ENCODE data around the gene SDK2.

Gene SDK2

DNA sequence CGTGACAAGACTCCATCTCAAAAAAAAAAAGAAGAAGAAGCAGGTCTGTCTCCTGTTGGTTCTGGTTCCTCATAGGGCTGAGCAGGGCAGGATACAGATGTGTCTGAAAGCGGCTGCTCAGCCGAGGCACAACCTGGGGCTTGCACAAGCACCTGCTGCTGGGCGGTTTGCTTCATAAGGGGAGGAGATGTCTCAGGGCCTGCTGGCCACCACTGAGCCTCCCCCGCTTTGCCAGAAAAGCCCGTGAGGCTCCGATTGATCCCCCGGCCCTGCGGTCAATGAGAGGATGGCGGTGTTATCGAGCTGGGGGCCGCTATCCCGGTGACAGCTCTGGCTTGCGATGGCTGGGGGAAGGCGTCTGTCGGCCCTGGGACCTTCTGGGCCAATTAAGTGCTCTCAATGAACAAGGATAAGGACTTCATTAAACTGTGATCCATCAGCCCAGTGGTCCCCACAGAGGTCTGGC lies 162.0 kb downstream of the SDK2 start:
- no peak overlapping the region for H3K4ac ChIP-seq (ENCODE audit: low read length)
- no peak overlapping the region for H3K18ac ChIP-seq (ENCODE audit: low read length)
- no peak overlapping the region for H2BK5ac ChIP-seq (ENCODE audit: low read length)
- no peak overlapping the region for H3K14ac ChIP-seq (ENCODE audit: low read length)
- H2AK5ac ChIP-seq (ENCODE audit: low read depth, low read length): no peak overlapping the region
- peaks cover 9% of the 10 kb centered on the region for H3K79me1 ChIP-seq (ENCODE audit: low read depth, low read length)
- no peak overlapping the region for H4K91ac ChIP-seq (ENCODE audit: low read depth, low read length, poor library complexity)
- no peaks in the 10 kb centered on the region for H3K27me3 ChIP-seq (ENCODE audit: control insufficient read depth in 3 of 3, insufficient read depth in 3 of 3, low read depth in 1 of 3, low read length in 3 of 3)
- H2AFZ ChIP-seq (ENCODE audit: low read length): no peak overlapping the region
- no peak overlapping the region for H4K8ac ChIP-seq (ENCODE audit: low read depth, low read length)
- no peak overlapping the region for H3K9ac ChIP-seq (ENCODE audit: low read depth, low read length, poor library complexity)
- H3K36me3 ChIP-seq (replicated peaks in 1 of 2; ENCODE audit: control insufficient read depth in 2 of 2, insufficient read depth in 2 of 2, low read length in 2 of 2): peaks cover 0 to 4% of the 10 kb centered on the region in 2 donors
- no peak overlapping the region for H2BK12ac ChIP-seq (ENCODE audit: low read length)
- no peak overlapping the region for H3K4me2 ChIP-seq (ENCODE audit: insufficient read depth, low read length, poor library complexity, severe bottlenecking)
- H3K27ac ChIP-seq (replicated peaks; ENCODE audit: low read length): no peak overlapping the region
- no peak overlapping the region for H3K23ac ChIP-seq (ENCODE audit: low read depth, low read length, poor library complexity)
- WGBS, 2 donors (ENCODE audit: extremely low coverage in 2 of 2, insufficient read length in 2 of 2, insufficient replicate concordance in 1 of 2): no CpG with 5 or more reads among the region's 16 CpGs
- H2BK15ac ChIP-seq (ENCODE audit: low read length): no peak overlapping the region
- H2BK120ac ChIP-seq (ENCODE audit: low read depth, low read length): no peak overlapping the region
- peaks cover 9 to 14% of the 10 kb centered on the region in 2 donors for H3K9me3 ChIP-seq (replicated peaks in 1 of 2; ENCODE audit: control insufficient read depth in 2 of 2, insufficient read depth in 1 of 2, low read depth in 1 of 2, low read length in 2 of 2)
- peaks cover 10 to 11% of the 10 kb centered on the region in 2 donors for H3K4me1 ChIP-seq (ENCODE audit: control insufficient read depth in 2 of 2, insufficient read depth in 1 of 2, low read depth in 1 of 2, low read length in 2 of 2)
- no peak overlapping the region for H3K4me3 ChIP-seq (ENCODE audit: low read length in 2 of 2)
- no peak for DNase-seq (ENCODE audit: low spot score)

DNA sequence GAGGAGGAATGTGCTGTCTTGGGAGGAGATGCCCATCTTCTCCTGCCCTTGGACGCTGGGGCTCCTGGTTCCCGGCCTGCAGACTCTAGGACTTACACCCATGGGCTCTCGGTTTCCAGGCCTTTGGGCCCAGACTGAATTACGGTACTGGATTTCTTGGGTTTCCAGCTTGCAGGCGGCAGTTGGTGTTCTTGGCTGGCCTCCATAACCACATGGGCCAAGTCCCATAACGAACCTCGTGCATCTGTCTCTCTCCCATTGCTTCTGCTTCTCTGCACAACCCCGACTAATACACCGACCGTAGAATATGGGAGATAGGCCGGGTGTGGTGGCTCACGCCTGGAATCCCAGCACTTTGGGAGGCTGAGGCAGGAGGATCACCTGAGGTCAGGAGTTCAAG lies 162.6 kb downstream of the SDK2 start:
- Histone ChIP-seq H3K27ac (replicated peaks; ENCODE audit: low read length) (no peak overlapping the region), H4K8ac (ENCODE audit: low read depth, low read length) (no peak overlapping the region), H3K36me3 (replicated peaks in 1 of 2; ENCODE audit: control insufficient read depth in 2 of 2, insufficient read depth in 2 of 2, low read length in 2 of 2) (peaks cover 0 to 4% of the 10 kb centered on the region in 2 donors), H3K4me3 (ENCODE audit: low read length in 2 of 2) (no peak overlapping the region), H3K9me3 (replicated peaks in 1 of 2; ENCODE audit: control insufficient read depth in 2 of 2, insufficient read depth in 1 of 2, low read depth in 1 of 2, low read length in 2 of 2) (peaks cover 8 to 14% of the 10 kb centered on the region in 2 donors), H2BK120ac (ENCODE audit: low read depth, low read length) (no peak overlapping the region), H3K79me1 (ENCODE audit: low read depth, low read length) (peaks cover 13% of the 10 kb centered on the region), H3K27me3 (ENCODE audit: control insufficient read depth in 3 of 3, insufficient read depth in 3 of 3, low read depth in 1 of 3, low read length in 3 of 3) (no peaks in the 10 kb centered on the region), H3K14ac (ENCODE audit: low read length) (no peak overlapping the region), H3K4me2 (ENCODE audit: insufficient read depth, low read length, poor library complexity, severe bottlenecking) (no peak overlapping the region), H4K91ac (ENCODE audit: low read depth, low read length, poor library complexity) (no peak overlapping the region), H2BK15ac (ENCODE audit: low read length) (no peak overlapping the region), H3K4ac (ENCODE audit: low read length) (no peak overlapping the region), H3K18ac (ENCODE audit: low read length) (no peak overlapping the region), H3K9ac (ENCODE audit: low read depth, low read length, poor library complexity) (no peak overlapping the region), H3K4me1 (ENCODE audit: control insufficient read depth in 2 of 2, insufficient read depth in 1 of 2, low read depth in 1 of 2, low read length in 2 of 2) (peaks cover 10 to 17% of the 10 kb centered on the region in 2 donors), H2AFZ (ENCODE audit: low read length) (no peak overlapping the region), H2BK12ac (ENCODE audit: low read length) (no peak overlapping the region), H2AK5ac (ENCODE audit: low read depth, low read length) (no peak overlapping the region), H3K23ac (ENCODE audit: low read depth, low read length, poor library complexity) (no peak overlapping the region), H2BK5ac (ENCODE audit: low read length) (no peak overlapping the region)
- DNase-seq (ENCODE audit: low spot score): no peak
- no CpG with 5 or more reads among the region's 12 CpGs for WGBS, 2 donors (ENCODE audit: extremely low coverage in 2 of 2, insufficient read length in 2 of 2, insufficient replicate concordance in 1 of 2)

DNA sequence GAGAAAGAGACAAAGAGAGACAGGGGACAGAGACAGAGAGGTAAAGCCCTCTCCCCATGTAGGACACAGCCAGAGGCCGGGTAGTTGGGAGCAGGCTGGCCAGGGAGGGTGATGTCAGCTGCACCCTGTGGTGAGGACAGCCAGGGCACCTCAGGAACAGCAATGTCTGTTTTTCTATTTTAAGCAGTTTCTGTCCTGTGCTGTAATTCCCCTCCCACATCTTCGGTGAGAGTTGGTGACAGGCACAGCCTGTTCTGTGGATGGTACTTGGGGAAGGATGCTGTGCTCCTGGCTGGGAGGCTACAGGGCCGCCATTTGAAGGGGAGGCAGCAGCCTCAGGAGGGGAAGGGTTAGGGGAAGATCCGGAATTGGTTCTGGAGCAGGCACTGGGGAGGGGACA lies 163.5 kb downstream of the SDK2 start:
- H2AK5ac ChIP-seq (ENCODE audit: low read depth, low read length): peak overlapping the region; percentile 26
- H3K9ac ChIP-seq (ENCODE audit: low read depth, low read length, poor library complexity): no peak overlapping the region
- H4K91ac ChIP-seq (ENCODE audit: low read depth, low read length, poor library complexity): no peak overlapping the region
- H3K36me3 ChIP-seq (replicated peaks in 1 of 2; ENCODE audit: control insufficient read depth in 2 of 2, insufficient read depth in 2 of 2, low read length in 2 of 2): peaks cover 0 to 4% of the 10 kb centered on the region in 2 donors
- no peak for DNase-seq (ENCODE audit: low spot score)
- no peak overlapping the region for H4K8ac ChIP-seq (ENCODE audit: low read depth, low read length)
- peaks cover 10 to 17% of the 10 kb centered on the region in 2 donors for H3K4me1 ChIP-seq (ENCODE audit: control insufficient read depth in 2 of 2, insufficient read depth in 1 of 2, low read depth in 1 of 2, low read length in 2 of 2)
- H3K14ac ChIP-seq (ENCODE audit: low read length): no peak overlapping the region
- H2BK15ac ChIP-seq (ENCODE audit: low read length): no peak overlapping the region
- no peak overlapping the region for H3K23ac ChIP-seq (ENCODE audit: low read depth, low read length, poor library complexity)
- no peak overlapping the region for H2BK5ac ChIP-seq (ENCODE audit: low read length)
- H3K18ac ChIP-seq (ENCODE audit: low read length): no peak overlapping the region
- H3K4ac ChIP-seq (ENCODE audit: low read length): no peak overlapping the region
- no peak overlapping the region for H3K27ac ChIP-seq (replicated peaks; ENCODE audit: low read length)
- H3K4me2 ChIP-seq (ENCODE audit: insufficient read depth, low read length, poor library complexity, severe bottlenecking): no peak overlapping the region
- H2BK12ac ChIP-seq (ENCODE audit: low read length): no peak overlapping the region
- no peaks in the 10 kb centered on the region for H3K27me3 ChIP-seq (ENCODE audit: control insufficient read depth in 3 of 3, insufficient read depth in 3 of 3, low read depth in 1 of 3, low read length in 3 of 3)
- peaks cover 13% of the 10 kb centered on the region for H3K79me1 ChIP-seq (ENCODE audit: low read depth, low read length)
- H3K4me3 ChIP-seq (ENCODE audit: low read length in 2 of 2): no peak overlapping the region
- H2BK120ac ChIP-seq (ENCODE audit: low read depth, low read length): no peak overlapping the region
- H3K9me3 ChIP-seq (replicated peaks in 1 of 2; ENCODE audit: control insufficient read depth in 2 of 2, insufficient read depth in 1 of 2, low read depth in 1 of 2, low read length in 2 of 2): peaks cover 5 to 11% of the 10 kb centered on the region in 2 donors
- H2AFZ ChIP-seq (ENCODE audit: low read length): no peak overlapping the region
- WGBS, 2 donors (ENCODE audit: extremely low coverage in 2 of 2, insufficient read length in 2 of 2, insufficient replicate concordance in 1 of 2): no CpG with 5 or more reads among the region's 4 CpGs

DNA sequence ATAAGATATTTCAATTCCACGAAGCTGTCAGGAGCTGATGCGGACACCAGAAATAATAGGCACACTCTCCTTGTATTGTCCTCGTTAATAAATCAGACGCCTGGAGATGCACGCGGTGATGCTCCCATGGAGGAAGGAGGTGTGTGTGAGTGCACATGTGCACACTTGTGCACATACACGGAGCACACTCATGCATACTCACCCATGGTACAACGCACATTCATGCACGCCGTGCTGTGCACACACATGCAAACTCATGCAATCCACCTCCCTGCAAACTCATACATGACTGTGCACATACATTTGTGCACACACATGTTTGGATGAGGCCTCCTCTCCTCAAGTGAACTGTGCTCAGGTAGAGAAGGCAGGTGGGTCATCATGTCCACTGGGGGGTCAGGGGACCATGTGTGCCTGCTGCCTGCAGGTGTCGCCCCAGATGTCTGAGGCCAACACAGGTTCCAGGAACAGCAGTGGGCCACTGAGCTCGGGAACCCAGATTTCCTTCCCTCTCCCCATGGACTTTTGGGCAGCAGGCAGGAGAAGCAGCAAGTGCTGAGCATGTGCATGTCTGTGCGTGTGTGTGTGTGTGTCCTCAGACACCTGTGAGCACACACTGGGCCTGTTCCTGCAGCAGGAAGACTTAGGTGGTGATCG lies 165.3 kb downstream of the SDK2 start:
- Histone ChIP-seq H3K27me3 (ENCODE audit: control insufficient read depth in 3 of 3, insufficient read depth in 3 of 3, low read depth in 1 of 3, low read length in 3 of 3) (no peaks in the 10 kb centered on the region), H3K27ac (replicated peaks; ENCODE audit: low read length) (no peak overlapping the region), H2AFZ (ENCODE audit: low read length) (no peak overlapping the region), H2BK15ac (ENCODE audit: low read length) (no peak overlapping the region), H3K9ac (ENCODE audit: low read depth, low read length, poor library complexity) (peak overlapping the region; percentile 14), H3K18ac (ENCODE audit: low read length) (peak overlapping the region; percentile 1), H3K9me3 (replicated peaks in 1 of 2; ENCODE audit: control insufficient read depth in 2 of 2, insufficient read depth in 1 of 2, low read depth in 1 of 2, low read length in 2 of 2) (no peaks in the 10 kb centered on the region), H3K36me3 (replicated peaks in 1 of 2; ENCODE audit: control insufficient read depth in 2 of 2, insufficient read depth in 2 of 2, low read length in 2 of 2) (peaks cover 0 to 2% of the 10 kb centered on the region in 2 donors), H3K79me1 (ENCODE audit: low read depth, low read length) (peaks cover 16% of the 10 kb centered on the region), H3K4me1 (ENCODE audit: control insufficient read depth in 2 of 2, insufficient read depth in 1 of 2, low read depth in 1 of 2, low read length in 2 of 2) (peaks cover 10 to 17% of the 10 kb centered on the region in 2 donors), H2BK5ac (ENCODE audit: low read length) (no peak overlapping the region), H2AK5ac (ENCODE audit: low read depth, low read length) (no peak overlapping the region), H4K8ac (ENCODE audit: low read depth, low read length) (no peak overlapping the region), H3K14ac (ENCODE audit: low read length) (no peak overlapping the region), H3K4me2 (ENCODE audit: insufficient read depth, low read length, poor library complexity, severe bottlenecking) (no peak overlapping the region), H2BK12ac (ENCODE audit: low read length) (no peak overlapping the region), H3K4ac (ENCODE audit: low read length) (no peak overlapping the region), H3K4me3 (ENCODE audit: low read length in 2 of 2) (no peak overlapping the region), H2BK120ac (ENCODE audit: low read depth, low read length) (no peak overlapping the region), H4K91ac (ENCODE audit: low read depth, low read length, poor library complexity) (no peak overlapping the region), H3K23ac (ENCODE audit: low read depth, low read length, poor library complexity) (no peak overlapping the region)
- WGBS, 2 donors (ENCODE audit: extremely low coverage in 2 of 2, insufficient read length in 2 of 2, insufficient replicate concordance in 1 of 2): no CpG with 5 or more reads among the region's 14 CpGs
- DNase-seq (ENCODE audit: low spot score): no peak

Measured in neuronal stem cell (in vitro differentiated cells).